Measurements from ENCODE around the gene FBXO31. TPM values are rescaled to one million over a fixed set of nuclear protein-coding genes. Genes with fewer than 3 reads are reported as not detected.

FBXO31 gene
- total RNA-seq, 2 experiments from 2014 or later: 36.6 TPM

DNA sequence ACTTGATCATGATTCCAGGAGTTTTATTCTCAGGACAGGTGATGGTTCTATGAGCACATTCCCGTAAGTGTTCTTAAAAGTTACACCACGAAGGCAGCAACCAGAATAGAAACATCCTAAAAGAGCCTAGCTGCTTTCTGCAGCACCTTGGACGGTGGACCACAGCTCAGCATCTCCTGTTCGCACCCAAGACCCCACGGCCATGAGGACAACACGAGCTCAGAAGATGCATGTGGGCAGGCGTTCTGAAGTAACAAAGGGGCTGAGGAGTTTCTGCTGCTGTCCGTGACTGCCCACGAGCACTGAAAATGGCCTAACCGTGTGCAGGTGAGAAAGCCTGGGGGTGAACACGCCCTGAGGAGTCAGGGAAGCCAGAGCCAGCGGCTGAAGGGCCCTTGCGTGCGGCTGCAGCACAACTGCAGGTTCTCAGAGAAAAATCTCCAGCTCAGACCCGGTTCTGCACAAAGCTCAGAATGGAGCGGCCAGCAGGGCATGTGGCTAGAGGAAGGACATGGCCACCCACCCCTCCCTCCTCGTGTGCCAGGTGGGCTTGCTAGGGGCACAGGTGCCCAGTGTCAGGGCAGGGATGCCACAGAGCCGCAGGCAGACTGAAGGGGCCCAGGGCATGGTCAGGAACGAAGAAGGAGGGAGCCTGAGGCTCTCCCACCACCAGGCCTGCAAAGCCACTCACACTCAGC, 55.6 kb downstream of the FBXO31 start:
- Mint-ChIP-seq H3K4me3 (no peak overlapping the region), H3K9me3 (no peaks in the 10 kb centered on the region), H3K27me3 (no peaks in the 10 kb centered on the region), H3K36me3 (peaks cover under 1% of the 10 kb centered on the region), H3K27ac (no peak overlapping the region), H3K4me1 (peaks cover 2% of the 10 kb centered on the region)
- DNase-seq (no peak), ATAC-seq (ENCODE audit: low read depth) (no peak)
- POLR2A ChIA-PET: interaction anchor here (1.0 kb wide), 2 partner anchors 8 to 11 kb away, joined by 3 read pairs; partner anchors contain the start of gene C16orf95

DNA sequence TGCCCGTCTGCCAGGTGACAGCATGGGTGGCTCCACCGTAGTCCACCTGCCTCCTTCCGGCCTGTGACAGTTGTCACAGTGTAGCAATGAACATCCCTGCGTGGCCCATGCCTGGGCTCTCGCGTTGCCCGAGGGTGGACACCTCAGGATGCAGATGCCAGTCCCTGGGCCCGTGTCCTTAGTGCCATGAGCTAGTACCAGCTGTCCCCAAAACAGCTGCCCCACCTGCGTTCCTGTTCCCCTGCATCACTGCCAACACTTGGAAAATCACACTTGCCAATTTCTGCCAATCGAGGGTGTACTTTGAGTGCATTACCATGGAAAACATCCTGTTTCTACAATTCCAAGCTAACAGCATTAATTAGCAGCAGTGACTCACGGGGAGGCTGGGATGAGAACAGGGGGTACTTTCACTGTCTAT, 57.4 kb downstream of the FBXO31 start:
- ATAC-seq (ENCODE audit: low read depth) (no peak), DNase-seq (no peak)
- POLR2A ChIA-PET: no interaction called here
- no peak overlapping the region for H3K27ac Mint-ChIP-seq
- no peaks in the 10 kb centered on the region for H3K9me3 Mint-ChIP-seq
- no peaks in the 10 kb centered on the region for H3K27me3 Mint-ChIP-seq
- H3K4me3 Mint-ChIP-seq: no peak overlapping the region
- H3K4me1 Mint-ChIP-seq: peaks cover 2% of the 10 kb centered on the region
- H3K36me3 Mint-ChIP-seq: no peaks in the 10 kb centered on the region

DNA sequence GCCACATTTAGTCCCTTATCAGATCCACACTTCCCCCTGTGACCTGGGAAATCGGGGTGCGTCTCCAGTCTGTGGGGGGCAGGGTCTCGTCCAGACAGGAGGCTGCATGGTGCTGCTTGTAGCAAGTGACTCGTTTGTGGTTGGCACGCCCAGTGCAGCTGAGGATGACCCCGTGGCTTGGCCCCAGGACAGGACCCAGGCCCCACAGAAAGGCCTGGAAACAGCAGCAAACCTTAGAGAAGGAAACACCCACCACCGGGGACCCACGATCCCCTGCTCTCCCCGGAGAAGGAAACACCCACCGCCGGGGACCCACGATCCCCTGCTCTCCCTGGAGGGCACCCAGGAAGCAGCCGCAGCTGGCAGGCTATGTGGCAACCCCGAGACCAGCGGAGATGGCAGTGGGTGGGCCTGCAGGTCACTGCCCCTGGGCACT, 58.1 kb downstream of the FBXO31 start:
- Mint-ChIP-seq H3K4me1 (peaks cover 2% of the 10 kb centered on the region), H3K27ac (no peak overlapping the region), H3K36me3 (no peaks in the 10 kb centered on the region), H3K27me3 (no peaks in the 10 kb centered on the region), H3K9me3 (no peaks in the 10 kb centered on the region), H3K4me3 (no peak overlapping the region)
- DNase-seq (no peak), ATAC-seq (ENCODE audit: low read depth) (no peak)
- POLR2A ChIA-PET: no interaction called here

DNA sequence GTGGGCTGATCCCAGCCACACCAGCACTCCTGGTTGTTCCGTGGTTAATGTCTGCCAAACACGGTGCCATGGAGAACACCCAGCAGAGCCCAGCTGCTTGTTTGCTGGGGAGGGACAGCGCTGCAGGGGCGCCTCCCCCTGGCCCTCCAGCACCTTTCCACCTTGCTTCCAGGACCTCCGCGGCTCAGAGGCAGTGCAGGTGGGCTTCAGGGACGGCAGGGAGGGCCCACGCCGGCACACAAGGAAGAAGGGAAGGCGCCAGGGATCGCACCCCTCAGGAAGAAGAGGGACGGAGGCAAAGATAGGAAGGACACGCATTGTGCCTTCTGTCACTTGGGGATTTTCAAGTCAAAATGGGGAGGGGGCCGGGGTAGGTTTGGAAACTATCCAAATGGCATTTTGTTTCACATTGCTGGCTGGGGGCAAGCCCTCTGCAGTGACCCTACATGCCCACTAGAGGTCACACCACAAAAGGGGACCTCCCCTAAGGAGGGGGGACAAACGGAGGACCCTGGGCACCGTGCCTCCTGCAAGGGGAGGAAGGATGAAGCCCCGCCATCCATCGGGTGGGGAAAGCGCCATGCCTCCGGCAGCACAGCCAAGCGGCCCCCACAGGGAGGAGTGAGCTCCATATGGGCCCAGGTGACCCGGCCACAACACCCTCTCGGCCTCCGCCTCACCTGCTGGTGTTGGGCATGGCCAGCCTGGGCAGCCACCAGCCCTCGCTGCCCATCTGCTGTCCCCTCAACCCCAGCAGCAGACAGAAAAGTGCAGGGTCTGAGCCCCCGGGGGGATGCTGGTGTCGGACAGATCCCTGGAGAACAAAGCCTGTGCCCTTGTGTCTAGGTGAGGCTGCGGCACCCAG, 58.9 kb downstream of the FBXO31 start:
- H3K9me3 Mint-ChIP-seq: no peaks in the 10 kb centered on the region
- DNase-seq: peak; percentile 50
- H3K27me3 Mint-ChIP-seq: no peaks in the 10 kb centered on the region
- peak; percentile 76 for ATAC-seq (ENCODE audit: low read depth)
- peaks cover 2% of the 10 kb centered on the region for H3K4me1 Mint-ChIP-seq
- H3K4me3 Mint-ChIP-seq: no peak overlapping the region
- H3K27ac Mint-ChIP-seq: no peak overlapping the region
- no peaks in the 10 kb centered on the region for H3K36me3 Mint-ChIP-seq
- POLR2A ChIA-PET: no interaction called here

DNA sequence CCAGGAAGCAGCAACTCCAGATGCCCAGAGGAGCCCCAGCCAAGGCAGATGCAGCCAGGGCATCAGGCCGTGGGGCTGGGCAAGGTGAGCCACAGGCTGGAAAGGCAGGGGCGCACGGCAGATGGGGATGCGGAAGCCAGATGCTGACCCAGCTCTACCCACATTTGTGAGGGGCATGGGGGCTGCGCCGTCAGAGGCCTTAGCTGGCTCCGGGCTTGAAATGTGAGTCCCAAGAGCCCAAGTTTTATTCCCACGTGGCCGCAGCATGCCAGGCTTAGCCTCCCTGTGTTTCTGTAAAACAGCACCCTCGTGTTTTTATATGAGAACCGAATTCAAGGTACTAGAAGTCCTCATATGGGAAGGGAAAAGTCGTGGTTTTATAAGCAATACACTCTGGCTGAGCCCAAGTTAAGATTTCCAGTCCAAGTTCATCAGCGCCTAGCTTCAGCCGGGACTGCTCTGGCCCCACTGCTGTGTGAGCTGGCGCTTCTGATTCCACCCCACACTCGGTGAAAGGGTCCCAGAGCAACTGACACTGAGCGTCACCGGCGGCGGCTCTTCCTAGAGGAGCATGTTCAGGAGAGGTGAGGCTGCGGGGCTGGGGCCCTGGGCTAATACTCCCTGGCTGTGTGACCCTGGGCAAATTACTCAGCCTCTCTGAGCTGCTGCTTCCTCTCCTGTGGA, 59.7 kb downstream of the FBXO31 start:
- POLR2A ChIA-PET: no interaction called here
- ATAC-seq (ENCODE audit: low read depth) (no peak), DNase-seq (no peak)
- H3K4me3 Mint-ChIP-seq: no peak overlapping the region
- no peaks in the 10 kb centered on the region for H3K27me3 Mint-ChIP-seq
- peaks cover 5% of the 10 kb centered on the region for H3K4me1 Mint-ChIP-seq
- H3K9me3 Mint-ChIP-seq: no peaks in the 10 kb centered on the region
- H3K36me3 Mint-ChIP-seq: peaks cover under 1% of the 10 kb centered on the region
- no peak overlapping the region for H3K27ac Mint-ChIP-seq

DNA sequence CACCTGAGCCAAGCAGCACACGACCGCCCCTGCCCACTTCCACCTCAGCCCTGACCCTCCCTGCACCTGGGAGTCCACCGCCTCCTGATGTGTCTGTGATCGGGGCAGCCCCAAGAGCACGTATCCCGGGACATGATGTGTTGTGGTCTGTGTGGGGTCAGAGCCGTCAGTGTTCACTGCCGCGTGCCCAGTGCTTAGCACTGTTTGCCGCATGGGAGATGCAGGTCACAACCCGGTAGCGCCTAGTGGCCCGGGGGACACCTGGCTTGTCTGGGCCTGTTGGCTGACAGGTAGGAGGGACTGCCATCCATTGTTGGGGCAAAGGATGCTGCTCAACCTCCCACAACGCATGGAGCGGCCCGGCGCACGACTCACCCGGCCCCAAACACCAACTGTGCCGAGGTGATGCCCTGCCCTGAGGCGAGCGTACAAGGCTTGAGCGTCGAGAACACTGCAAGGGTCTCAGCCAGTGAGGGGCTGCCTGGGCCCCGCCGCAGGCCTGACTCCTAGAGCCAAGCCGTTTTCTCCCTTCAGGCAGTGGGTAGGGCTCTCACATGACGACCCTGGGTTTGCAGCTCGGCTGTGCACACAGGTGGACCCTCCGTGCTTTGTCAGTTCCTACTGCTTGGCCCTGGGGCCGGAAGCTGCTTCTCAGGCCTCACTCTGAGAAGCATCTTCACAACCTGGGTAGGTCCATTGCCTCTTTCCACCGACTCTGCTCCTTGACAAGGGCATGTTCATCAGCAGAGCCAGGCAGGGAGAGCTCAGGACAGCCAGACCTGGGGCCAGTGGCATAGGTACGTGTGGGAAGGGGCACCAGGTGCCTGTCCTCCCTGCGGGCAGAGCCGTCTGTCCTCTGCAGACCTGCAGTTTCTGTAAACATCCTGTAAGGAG, 60.5 kb downstream of the FBXO31 start:
- Mint-ChIP-seq H3K9me3 (no peaks in the 10 kb centered on the region), H3K4me1 (peaks cover 13% of the 10 kb centered on the region), H3K4me3 (no peak overlapping the region), H3K27me3 (no peaks in the 10 kb centered on the region), H3K27ac (no peak overlapping the region), H3K36me3 (peaks cover 5% of the 10 kb centered on the region)
- no peak for DNase-seq
- POLR2A ChIA-PET: no interaction called here
- no peak for ATAC-seq (ENCODE audit: low read depth)

DNA sequence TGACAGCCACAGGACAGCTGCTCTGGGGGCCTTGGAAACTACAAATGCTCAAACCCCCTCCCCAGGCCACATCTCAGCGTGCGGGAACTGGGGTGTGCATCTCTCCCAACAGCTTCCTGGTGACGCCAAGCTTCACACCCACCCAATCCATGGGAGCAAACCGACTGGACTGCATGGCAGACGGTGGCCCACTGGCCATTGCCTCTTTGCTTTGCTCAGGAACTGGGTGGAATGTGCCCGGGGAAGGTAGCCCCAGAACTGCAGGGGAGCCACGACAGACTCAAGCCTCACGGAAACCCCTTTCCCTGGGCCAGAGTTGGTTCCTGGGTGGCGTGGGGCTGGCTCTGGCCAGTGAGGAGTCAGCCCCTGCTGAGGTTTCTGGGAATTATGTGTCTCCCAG, 61.2 kb downstream of the FBXO31 start:
- Mint-ChIP-seq H3K4me1 (peaks cover 15% of the 10 kb centered on the region), H3K9me3 (no peaks in the 10 kb centered on the region), H3K4me3 (no peak overlapping the region), H3K36me3 (peaks cover 5% of the 10 kb centered on the region), H3K27me3 (no peaks in the 10 kb centered on the region), H3K27ac (no peak overlapping the region)
- POLR2A ChIA-PET: no interaction called here
- no peak for ATAC-seq (ENCODE audit: low read depth)
- DNase-seq: no peak

DNA sequence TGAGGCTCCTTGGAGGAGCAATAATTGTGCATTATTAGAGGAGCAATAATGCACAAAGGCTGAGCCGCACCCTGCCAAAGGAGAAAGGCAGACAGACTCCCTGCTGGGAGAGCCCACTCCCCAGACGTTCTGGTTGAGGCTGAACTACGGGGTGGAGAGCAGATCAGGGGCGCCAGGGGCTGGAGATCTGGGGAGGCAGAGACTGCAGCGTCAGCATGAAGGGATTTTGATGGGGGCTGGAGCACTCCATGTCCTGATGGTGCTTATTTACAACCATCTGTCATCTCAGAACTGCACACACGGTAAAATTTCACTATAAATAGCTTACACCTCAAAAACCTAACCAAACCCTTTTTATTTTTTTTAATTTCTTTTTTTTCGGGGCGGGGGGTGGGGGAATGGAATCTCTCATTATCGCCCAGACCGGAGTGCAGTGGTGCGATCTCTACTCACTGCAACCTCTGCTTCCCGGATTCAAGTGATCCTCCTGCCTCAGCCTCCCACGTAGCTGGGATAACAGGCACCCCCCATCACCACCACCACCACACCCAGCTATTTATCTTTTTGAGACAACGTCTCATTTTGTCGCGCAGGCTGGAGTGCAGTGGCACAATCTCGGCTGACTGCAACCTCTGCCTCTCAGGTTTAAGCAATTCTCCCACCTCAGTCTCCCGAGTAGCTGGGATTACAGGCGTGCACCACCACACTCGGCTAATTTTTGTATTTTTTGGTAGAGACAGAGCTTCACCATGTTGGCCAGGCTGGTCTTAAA, 62.1 kb downstream of the FBXO31 start:
- H3K36me3 Mint-ChIP-seq: peaks cover 5% of the 10 kb centered on the region
- H3K4me3 Mint-ChIP-seq: no peak overlapping the region

DNA sequence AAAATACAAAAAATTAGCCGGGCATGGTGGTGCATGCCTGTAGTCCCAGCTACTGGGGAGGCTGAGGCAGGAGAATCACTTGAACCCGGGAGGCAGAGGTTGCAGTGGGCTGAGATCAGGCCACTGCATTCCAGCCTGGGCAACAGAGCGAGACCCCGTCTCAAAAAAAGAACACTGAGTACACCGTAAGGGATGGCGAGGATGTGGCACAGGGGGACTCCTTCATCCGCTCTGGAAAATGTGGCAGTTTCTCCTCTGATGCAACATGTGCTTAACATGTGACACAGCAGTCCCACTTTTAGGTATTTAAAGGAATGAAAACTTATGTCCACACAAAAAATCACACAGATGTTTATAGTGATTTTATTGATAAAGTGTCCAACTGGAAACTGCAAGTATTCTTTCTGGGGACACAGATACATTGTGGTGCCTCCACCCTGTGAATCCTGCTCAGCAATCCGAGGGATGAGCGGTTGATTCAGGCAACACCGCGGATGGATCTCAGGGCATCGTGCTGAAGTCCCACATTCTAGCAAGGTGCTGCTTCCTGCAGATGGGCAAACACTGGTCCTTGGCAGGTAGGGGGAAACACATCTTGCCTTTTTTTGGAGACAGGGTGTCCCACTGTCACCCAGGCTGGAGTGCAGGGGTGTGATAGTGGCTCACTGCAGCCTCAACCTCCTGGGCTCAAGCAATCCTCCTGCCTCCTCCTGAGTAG, 62.9 kb downstream of the FBXO31 start:
- H3K27ac Mint-ChIP-seq: no peak overlapping the region
- no peak overlapping the region for H3K4me3 Mint-ChIP-seq
- DNase-seq (no peak), ATAC-seq (ENCODE audit: low read depth) (no peak)
- no peaks in the 10 kb centered on the region for H3K27me3 Mint-ChIP-seq
- H3K9me3 Mint-ChIP-seq: no peaks in the 10 kb centered on the region
- peaks cover 18% of the 10 kb centered on the region for H3K4me1 Mint-ChIP-seq
- POLR2A ChIA-PET: no interaction called here
- peaks cover 5% of the 10 kb centered on the region for H3K36me3 Mint-ChIP-seq

More for the DNA sequence above, 62.1 kb downstream of the FBXO31 start:
- Mint-ChIP-seq H3K27ac (no peak overlapping the region), H3K4me1 (peaks cover 17% of the 10 kb centered on the region), H3K27me3 (no peaks in the 10 kb centered on the region), H3K9me3 (no peaks in the 10 kb centered on the region)
- DNase-seq (no peak), ATAC-seq (ENCODE audit: low read depth) (no peak)
- POLR2A ChIA-PET: interaction anchor here (0.8 kb wide), 1 partner anchor 62 kb away, joined by 4 read pairs; the partner anchor contains the start of gene FBXO31

DNA sequence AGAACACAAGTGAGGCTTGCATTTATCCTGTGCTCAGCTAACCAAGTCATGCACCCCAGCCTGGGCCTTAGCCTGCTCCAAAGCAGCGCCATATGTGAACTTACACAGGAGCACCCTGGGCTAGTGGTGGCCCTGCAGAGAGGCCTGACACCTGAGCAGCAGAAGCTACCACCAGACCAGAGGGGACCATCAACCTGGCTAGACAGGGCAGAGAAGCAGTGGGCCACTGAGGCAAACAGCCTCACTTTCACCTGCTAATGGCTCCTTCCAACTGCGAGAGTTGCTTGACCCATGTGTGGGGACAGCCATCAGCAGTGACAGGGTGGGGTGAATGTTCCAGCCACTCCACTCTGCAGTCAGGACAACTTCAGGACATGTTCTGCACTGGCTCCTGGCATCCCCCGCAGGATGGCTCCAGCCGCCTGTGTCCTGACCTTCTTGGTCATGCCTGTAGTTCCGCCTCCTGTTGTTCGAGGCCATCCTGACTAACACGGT, 63.5 kb downstream of the FBXO31 start:
- Mint-ChIP-seq H3K27ac (no peak overlapping the region), H3K4me1 (peaks cover 16% of the 10 kb centered on the region), H3K9me3 (no peaks in the 10 kb centered on the region), H3K36me3 (peaks cover 5% of the 10 kb centered on the region), H3K4me3 (no peak overlapping the region), H3K27me3 (no peaks in the 10 kb centered on the region)
- DNase-seq (no peak), ATAC-seq (ENCODE audit: low read depth) (no peak)
- POLR2A ChIA-PET: interaction anchor here (0.8 kb wide), 1 partner anchor 8 kb away, joined by 3 read pairs; no protein-coding TSS in a partner anchor

DNA sequence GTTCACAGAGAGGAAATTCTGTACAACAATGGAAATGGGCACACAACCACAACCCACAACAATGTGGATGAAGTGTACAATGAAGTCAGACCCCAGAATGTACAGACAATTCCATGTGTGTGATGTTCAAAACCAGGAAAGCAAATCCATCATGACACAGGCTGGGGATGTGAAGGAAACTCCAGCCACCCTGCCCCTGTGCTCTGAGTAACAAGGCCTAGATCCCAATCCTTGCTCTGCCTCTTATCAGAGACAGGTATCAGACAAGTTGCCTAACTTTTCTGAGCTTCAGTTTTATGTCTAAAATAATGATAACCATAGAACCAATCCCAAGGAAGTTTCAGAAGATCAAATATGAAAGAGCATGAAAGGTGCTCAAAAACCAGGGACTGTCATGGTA, 64.6 kb downstream of the FBXO31 start:
- POLR2A ChIA-PET: interaction anchor here (0.8 to 3.1 kb wide), 3 partner anchors 9 to 74 kb away, joined by 3 to 24 read pairs (median 24); partner anchors contain the start of gene MAP1LC3B
- H3K36me3 Mint-ChIP-seq: peaks cover 5% of the 10 kb centered on the region

More for the DNA sequence above, 64.6 kb downstream of the FBXO31 start:
- H3K27ac Mint-ChIP-seq: peak overlapping the region; percentile 97
- H3K4me1 Mint-ChIP-seq: peaks cover 16% of the 10 kb centered on the region
- H3K9me3 Mint-ChIP-seq: no peaks in the 10 kb centered on the region
- H3K4me3 Mint-ChIP-seq: peak overlapping the region; percentile 90
- DNase-seq (no peak), ATAC-seq (ENCODE audit: low read depth) (no peak)
- H3K27me3 Mint-ChIP-seq: no peaks in the 10 kb centered on the region

Data from activated naive CD8-positive, alpha-beta T cell treated with anti-CD3 and anti-CD28 coated beads, Interleukin-2, amount 10 ng/mL, durations not matched to agents 7 days and 5 days (primary cell).